ENCODE measurements around the gene B4GAT1. TPM values are rescaled to one million over a fixed set of nuclear protein-coding genes. Genes with fewer than 3 reads are reported as not detected.

B4GAT1 gene
- total RNA-seq, 1 experiment from 2014 or later: 10.6 TPM

- Histone ChIP-seq H3K36me3 (ENCODE audit: insufficient read depth, low read length) (no peaks in the 10 kb centered on the region), H3K4me2 (ENCODE audit: low read depth, low read length, poor library complexity, severe bottlenecking) (no peak overlapping the region), H3K9ac (ENCODE audit: low read length) (no peak overlapping the region), H3K27ac (ENCODE audit: low read length) (no peak overlapping the region), H2AFZ (ENCODE audit: low read length) (no peak overlapping the region), H3K79me2 (ENCODE audit: low read length) (no peaks in the 10 kb centered on the region), H3K4me1 (ENCODE audit: low read length) (peaks cover 8% of the 10 kb centered on the region), H3K9me2 (replicated peaks; ENCODE audit: insufficient read depth, low read length) (no peaks in the 10 kb centered on the region), H3K27me3 (ENCODE audit: low read length) (no peaks in the 10 kb centered on the region), H3K9me3 (ENCODE audit: low read length) (no peaks in the 10 kb centered on the region), H4K20me1 (ENCODE audit: insufficient read depth, low read depth, low read length) (0 out of 2 replicates have a peak, but pooled peaks cover 3% of the 10 kb centered on the region), H3K4me3 (ENCODE audit: low read length) (no peak overlapping the region)
- DNase-seq: peak; percentile 40
These were observed 18.5 kb upstream of the B4GAT1 start for GRCh38 chr11:66365711-66366619.

- no peaks in the 10 kb centered on the region for H3K27me3 ChIP-seq (ENCODE audit: low read length)
- H3K4me2 ChIP-seq (ENCODE audit: low read depth, low read length, poor library complexity, severe bottlenecking): no peak overlapping the region
- no peak for DNase-seq
- H3K9me3 ChIP-seq (ENCODE audit: low read length): no peaks in the 10 kb centered on the region
- H3K4me3 ChIP-seq (ENCODE audit: low read length): no peak overlapping the region
- H2AFZ ChIP-seq (ENCODE audit: low read length): no peak overlapping the region
- no peaks in the 10 kb centered on the region for H3K9me2 ChIP-seq (replicated peaks; ENCODE audit: insufficient read depth, low read length)
- no peak overlapping the region for H3K27ac ChIP-seq (ENCODE audit: low read length)
- no peaks in the 10 kb centered on the region for H3K36me3 ChIP-seq (ENCODE audit: insufficient read depth, low read length)
- H3K4me1 ChIP-seq (ENCODE audit: low read length): peaks cover 8% of the 10 kb centered on the region
- no peak overlapping the region for H3K9ac ChIP-seq (ENCODE audit: low read length)
- H4K20me1 ChIP-seq (ENCODE audit: insufficient read depth, low read depth, low read length): 0 out of 2 replicates have a peak, but pooled peaks cover 3% of the 10 kb centered on the region
- no peaks in the 10 kb centered on the region for H3K79me2 ChIP-seq (ENCODE audit: low read length)
These were observed 17.7 kb upstream of the B4GAT1 start for GRCh38 chr11:66365166-66365565.

- Histone ChIP-seq H3K36me3 (ENCODE audit: insufficient read depth, low read length) (no peaks in the 10 kb centered on the region), H3K4me3 (ENCODE audit: low read length) (no peak overlapping the region), H3K27ac (ENCODE audit: low read length) (no peak overlapping the region), H3K4me2 (ENCODE audit: low read depth, low read length, poor library complexity, severe bottlenecking) (no peak overlapping the region), H2AFZ (ENCODE audit: low read length) (no peak overlapping the region), H3K9ac (ENCODE audit: low read length) (no peak overlapping the region), H3K9me2 (replicated peaks; ENCODE audit: insufficient read depth, low read length) (no peaks in the 10 kb centered on the region), H3K27me3 (ENCODE audit: low read length) (no peaks in the 10 kb centered on the region), H4K20me1 (ENCODE audit: insufficient read depth, low read depth, low read length) (0 out of 2 replicates have a peak, but pooled peaks cover 3% of the 10 kb centered on the region), H3K9me3 (ENCODE audit: low read length) (no peaks in the 10 kb centered on the region), H3K4me1 (ENCODE audit: low read length) (peaks cover 7% of the 10 kb centered on the region), H3K79me2 (ENCODE audit: low read length) (no peaks in the 10 kb centered on the region)
- DNase-seq: peak; percentile 91
These were observed 16.5 kb upstream of the B4GAT1 start for GRCh38 chr11:66363805-66364535.

GRCh38 chr11:66363187-66363601, 15.8 kb upstream of the B4GAT1 start:
- Histone ChIP-seq H3K4me3 (ENCODE audit: low read length) (no peak overlapping the region), H3K79me2 (ENCODE audit: low read length) (no peaks in the 10 kb centered on the region), H3K36me3 (ENCODE audit: insufficient read depth, low read length) (no peaks in the 10 kb centered on the region), H2AFZ (ENCODE audit: low read length) (no peak overlapping the region), H3K4me1 (ENCODE audit: low read length) (no peaks in the 10 kb centered on the region), H3K4me2 (ENCODE audit: low read depth, low read length, poor library complexity, severe bottlenecking) (no peak overlapping the region), H3K9me3 (ENCODE audit: low read length) (no peaks in the 10 kb centered on the region), H3K27me3 (ENCODE audit: low read length) (no peaks in the 10 kb centered on the region), H3K9ac (ENCODE audit: low read length) (no peak overlapping the region), H3K9me2 (replicated peaks; ENCODE audit: insufficient read depth, low read length) (no peaks in the 10 kb centered on the region), H4K20me1 (ENCODE audit: insufficient read depth, low read depth, low read length) (0 out of 2 replicates have a peak, but pooled peaks cover 3% of the 10 kb centered on the region), H3K27ac (ENCODE audit: low read length) (no peak overlapping the region)
- DNase-seq: no peak

- no peak overlapping the region for H3K27ac ChIP-seq (ENCODE audit: low read length)
- no peak overlapping the region for H3K9ac ChIP-seq (ENCODE audit: low read length)
- no peak for DNase-seq
- H3K27me3 ChIP-seq (ENCODE audit: low read length): no peaks in the 10 kb centered on the region
- no peaks in the 10 kb centered on the region for H3K79me2 ChIP-seq (ENCODE audit: low read length)
- no peak overlapping the region for H3K4me3 ChIP-seq (ENCODE audit: low read length)
- H3K4me1 ChIP-seq (ENCODE audit: low read length): no peaks in the 10 kb centered on the region
- no peaks in the 10 kb centered on the region for H3K36me3 ChIP-seq (ENCODE audit: insufficient read depth, low read length)
- H3K4me2 ChIP-seq (ENCODE audit: low read depth, low read length, poor library complexity, severe bottlenecking): no peak overlapping the region
- no peaks in the 10 kb centered on the region for H3K9me2 ChIP-seq (replicated peaks; ENCODE audit: insufficient read depth, low read length)
- no peaks in the 10 kb centered on the region for H3K9me3 ChIP-seq (ENCODE audit: low read length)
- H2AFZ ChIP-seq (ENCODE audit: low read length): no peak overlapping the region
- H4K20me1 ChIP-seq (ENCODE audit: insufficient read depth, low read depth, low read length): 0 out of 2 replicates have a peak, but pooled peaks cover 3% of the 10 kb centered on the region
These were observed 15.2 kb upstream of the B4GAT1 start for GRCh38 chr11:66362481-66363147.

GRCh38 chr11:66361502-66361941, 14.1 kb upstream of the B4GAT1 start:
- Histone ChIP-seq H3K4me3 (ENCODE audit: low read length) (no peak overlapping the region), H3K4me2 (ENCODE audit: low read depth, low read length, poor library complexity, severe bottlenecking) (no peak overlapping the region), H2AFZ (ENCODE audit: low read length) (no peak overlapping the region), H3K9me3 (ENCODE audit: low read length) (no peaks in the 10 kb centered on the region), H3K27me3 (ENCODE audit: low read length) (no peaks in the 10 kb centered on the region), H3K27ac (ENCODE audit: low read length) (no peak overlapping the region), H3K4me1 (ENCODE audit: low read length) (no peaks in the 10 kb centered on the region), H4K20me1 (ENCODE audit: insufficient read depth, low read depth, low read length) (0 out of 2 replicates have a peak, but pooled peaks cover 3% of the 10 kb centered on the region), H3K79me2 (ENCODE audit: low read length) (no peaks in the 10 kb centered on the region), H3K9ac (ENCODE audit: low read length) (no peak overlapping the region), H3K9me2 (replicated peaks; ENCODE audit: insufficient read depth, low read length) (no peaks in the 10 kb centered on the region), H3K36me3 (ENCODE audit: insufficient read depth, low read length) (no peaks in the 10 kb centered on the region)
- no peak for DNase-seq

- Histone ChIP-seq H3K9me2 (replicated peaks; ENCODE audit: insufficient read depth, low read length) (no peaks in the 10 kb centered on the region), H3K4me1 (ENCODE audit: low read length) (no peaks in the 10 kb centered on the region), H2AFZ (ENCODE audit: low read length) (no peak overlapping the region), H3K9ac (ENCODE audit: low read length) (no peak overlapping the region), H3K4me3 (ENCODE audit: low read length) (no peak overlapping the region), H3K9me3 (ENCODE audit: low read length) (no peaks in the 10 kb centered on the region), H3K27ac (ENCODE audit: low read length) (no peak overlapping the region), H3K4me2 (ENCODE audit: low read depth, low read length, poor library complexity, severe bottlenecking) (no peak overlapping the region), H3K36me3 (ENCODE audit: insufficient read depth, low read length) (no peaks in the 10 kb centered on the region), H3K79me2 (ENCODE audit: low read length) (no peaks in the 10 kb centered on the region), H4K20me1 (ENCODE audit: insufficient read depth, low read depth, low read length) (0 out of 2 replicates have a peak, but pooled peaks cover 3% of the 10 kb centered on the region), H3K27me3 (ENCODE audit: low read length) (no peaks in the 10 kb centered on the region)
- no peak for DNase-seq
These were observed 13.1 kb upstream of the B4GAT1 start for GRCh38 chr11:66360406-66361073.

All from Karpas-422 (cell line).